Omental fat pad (tissue), 4 donors: Measurements from ENCODE around the gene SEPTIN7. TPM values are rescaled to one million over a fixed set of nuclear protein-coding genes. Genes with fewer than 3 reads are reported as not detected.

Experiments used
- ATAC-seq: fragments of 150-250 bp; one replicate; pipeline ENCODE4 v1.9.1; 2016; ENCODE audit warnings: mild to moderate bottlenecking, moderate library complexity; ENCODE audit not compliant: low FRiP score
- DNase-seq: peaks from one replicate; pipeline ENCODE4 v3.0.0-alpha.2; 2019; ENCODE audit warnings: low spot score
- CTCF ChIP-seq, 3 donors: fragments of 450-650 bp; IDR thresholded peaks; one replicate each; pipeline ENCODE4 v1.5.1; 2016 to 2017; ENCODE audit warnings: antibody characterized with exemption in 3 of 3, mild to moderate bottlenecking in 3 of 3, moderate library complexity in 2 of 3
- total RNA-seq, 4 donors: library from RNA; depleted of rRNA; stranded (reverse); fragments of >200 nt; gene quantifications; one replicate each; pipeline ENCODE4 v1.1.0, GENCODE V29; 2016

Gene SEPTIN7
- total RNA-seq, 4 donors from 2014 or later = 157 to 252 (median 192) TPM

- ATAC-seq = no peak
- no peak for DNase-seq
- TF ChIP-seq CTCF (IDR thresholded peaks at IDR 0.05) = no peak
These were observed 1.2 kb downstream of the SEPTIN7 start for GRCh38 chr7:35802102-35802466.

- no peak for DNase-seq
- TF ChIP-seq CTCF (IDR thresholded peaks at IDR 0.05) = no peak
- ATAC-seq = no peak
These were observed 1.8 kb downstream of the SEPTIN7 start for GRCh38 chr7:35802649-35803048.

GRCh38 chr7:35804231-35804970 lies 3.5 kb downstream of the SEPTIN7 start:
- DNase-seq (no peak), ATAC-seq (no peak)
- no peak for TF ChIP-seq CTCF (IDR thresholded peaks at IDR 0.05)

DNA sequence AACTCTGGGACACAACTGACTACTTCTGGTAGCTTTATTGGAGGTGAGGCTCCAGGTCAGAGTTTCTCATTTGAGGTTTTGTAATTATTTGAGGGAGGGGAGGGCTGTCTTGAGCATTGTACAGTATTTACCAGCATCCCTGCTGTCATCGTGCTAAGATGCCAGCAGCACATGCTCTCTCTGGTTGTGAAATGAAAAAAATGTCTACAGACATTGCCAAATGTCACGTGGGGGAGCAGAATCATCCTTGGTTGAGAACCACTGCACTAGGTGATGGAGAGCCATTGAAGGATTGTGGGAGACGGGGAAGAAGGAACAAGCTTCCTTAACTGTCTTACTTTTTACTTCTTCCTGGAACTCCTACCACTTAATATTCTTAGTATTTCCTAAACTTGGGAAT lies 5.0 kb downstream of the SEPTIN7 start:
- DNase-seq (no peak), ATAC-seq (no peak)
- no peak for TF ChIP-seq CTCF (IDR thresholded peaks at IDR 0.05)

GRCh38 chr7:35816514-35816913 lies 15.7 kb downstream of the SEPTIN7 start:
- ATAC-seq (no peak), DNase-seq (no peak)
- no peak for TF ChIP-seq CTCF (IDR thresholded peaks at IDR 0.05)

GRCh38 chr7:35817181-35817580 lies 16.3 kb downstream of the SEPTIN7 start:
- no peak for DNase-seq
- no peak for TF ChIP-seq CTCF (IDR thresholded peaks at IDR 0.05)
- no peak for ATAC-seq

DNA sequence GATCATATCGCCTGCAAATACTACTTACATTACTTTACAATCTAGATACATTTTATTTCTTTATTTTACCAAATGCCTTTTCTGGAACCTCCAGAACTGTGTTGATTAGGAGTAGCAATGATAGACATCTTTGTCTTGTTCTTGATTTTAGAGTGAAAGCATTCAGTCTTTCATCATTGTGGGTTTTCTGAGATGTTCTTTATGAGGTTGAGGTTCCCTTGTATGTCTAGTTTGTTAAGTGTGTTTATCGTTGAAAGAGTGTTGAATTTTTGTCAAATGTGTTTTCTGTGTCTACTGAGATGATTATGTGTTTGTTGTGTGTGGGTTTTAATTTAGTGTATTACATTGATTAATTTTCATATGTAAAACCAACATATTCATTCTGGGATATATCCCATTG lies 17.1 kb downstream of the SEPTIN7 start:
- no peak for DNase-seq

More for the DNA sequence above, 17.1 kb downstream of the SEPTIN7 start:
- no peak for ATAC-seq
- TF ChIP-seq CTCF (IDR thresholded peaks at IDR 0.05) = no peak
